Ectodermal cell (in vitro differentiated cells): ENCODE measurements around the gene ZMYND15.

Experiments
- H3K27ac ChIP-seq: 2 replicates; pipeline ENCODE4 v1.7.0; 2013; ENCODE audit warnings: mild to moderate bottlenecking, low read depth, low read length; ENCODE audit not compliant: insufficient read depth, poor library complexity, severe bottlenecking
- H3K27me3 ChIP-seq: 2 replicates; pipeline ENCODE4 v1.7.0; 2013; ENCODE audit warnings: mild to moderate bottlenecking, low read length; ENCODE audit not compliant: insufficient read depth, control insufficient read depth, poor library complexity, severe bottlenecking
- H3K36me3 ChIP-seq: one replicate; pipeline ENCODE4 v1.7.0; 2013; ENCODE audit warnings: low read length; ENCODE audit not compliant: control insufficient read depth, insufficient read depth
- H3K4me1 ChIP-seq: one replicate; pipeline ENCODE4 v1.7.0; 2013; ENCODE audit warnings: low read length; ENCODE audit not compliant: control insufficient read depth, insufficient read depth
- H3K4me3 ChIP-seq: 2 replicates; pipeline ENCODE4 v1.7.0; 2013; ENCODE audit warnings: low read depth, low read length, control low read depth; ENCODE audit not compliant: insufficient read depth
- H3K9me3 ChIP-seq: 2 replicates; pipeline ENCODE4 v1.7.0; 2013; ENCODE audit warnings: mild to moderate bottlenecking, low read length, moderate library complexity; ENCODE audit not compliant: control insufficient read depth
- WGBS, 2 experiments: methylation state at CpG; one replicate each; pipeline ENCODE4 v1.1.7; 2013; ENCODE audit warnings: missing lambda C conversion rate in 2 of 2; 5-methylcytosine and 5-hydroxymethylcytosine counted together

Gene ZMYND15

DNA sequence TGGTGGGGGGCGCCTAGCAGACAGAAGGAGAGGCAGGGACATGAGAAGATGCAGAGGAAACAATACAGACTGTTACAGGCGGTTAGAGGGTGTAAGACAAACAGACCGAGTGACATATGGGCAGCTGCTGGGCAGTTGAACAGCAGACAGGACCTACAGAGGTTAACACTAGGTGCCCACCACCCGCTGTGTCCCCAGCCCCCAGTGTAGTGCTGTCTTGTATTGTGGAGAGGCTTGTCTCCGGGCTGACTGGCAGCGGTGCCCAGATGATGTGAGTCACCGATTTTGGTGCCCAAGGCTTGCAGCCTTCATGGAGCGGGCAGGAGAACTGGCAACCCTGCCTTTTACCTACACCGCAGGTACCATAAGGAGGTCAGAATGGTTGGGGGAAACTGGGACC lies 2.5 kb downstream of the ZMYND15 start:
- no peaks in the 10 kb centered on the region for H3K36me3 ChIP-seq
- H3K9me3 ChIP-seq: no peaks in the 10 kb centered on the region
- H3K27me3 ChIP-seq: peaks cover 89% of the 10 kb centered on the region
- H3K4me1 ChIP-seq: peaks cover 7% of the 10 kb centered on the region
- H3K27ac ChIP-seq: no peak overlapping the region
- H3K4me3 ChIP-seq: no peak overlapping the region
- 85 to 89% methylated on average over 9 of the region's 9 CpGs for WGBS, 2 experiments

DNA sequence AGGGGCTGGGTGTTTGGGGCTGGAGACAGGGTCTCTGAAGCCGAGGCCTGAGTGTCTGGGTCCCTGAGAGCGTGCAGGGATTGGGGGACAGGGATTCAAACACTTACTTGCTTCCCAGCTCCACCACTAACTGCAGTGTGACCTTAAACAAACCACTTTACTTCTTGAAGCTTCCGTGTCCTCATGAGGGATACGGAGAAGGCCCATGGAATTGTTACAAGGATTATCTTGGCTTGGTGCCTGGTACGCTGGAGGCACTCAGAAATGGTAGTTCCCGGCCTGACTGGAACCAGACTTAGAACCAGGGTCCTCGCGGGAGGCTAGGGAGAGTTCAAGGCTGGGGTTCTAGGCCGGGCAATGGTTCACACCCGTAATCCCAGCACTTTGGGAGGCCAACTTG lies 3.0 kb downstream of the ZMYND15 start:
- Histone ChIP-seq H3K9me3 (no peaks in the 10 kb centered on the region), H3K27ac (no peak overlapping the region), H3K4me1 (peaks cover 7% of the 10 kb centered on the region), H3K4me3 (no peak overlapping the region), H3K27me3 (peaks cover 84% of the 10 kb centered on the region), H3K36me3 (no peaks in the 10 kb centered on the region)
- WGBS, 2 experiments: 90 to 93% methylated on average over 10 of the region's 10 CpGs

DNA sequence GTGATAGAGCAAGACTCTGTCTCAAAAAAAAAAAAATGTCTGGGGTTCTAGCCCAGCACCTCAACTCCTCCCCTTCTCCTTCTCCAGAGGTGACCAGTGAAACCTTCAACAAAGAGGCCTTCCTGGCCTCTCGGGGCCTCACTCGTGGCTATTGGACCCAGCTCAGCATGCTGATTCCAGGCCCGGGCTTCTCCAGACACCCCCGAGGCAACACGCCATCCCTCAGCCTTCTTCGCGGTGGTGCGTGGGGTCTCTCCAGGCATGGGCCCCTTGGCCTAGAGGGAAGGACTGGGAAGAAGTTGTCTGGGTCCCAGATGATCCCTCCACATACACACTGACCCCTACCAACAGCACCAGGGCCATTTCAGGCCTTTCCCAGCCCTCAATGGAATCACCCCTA lies 3.6 kb downstream of the ZMYND15 start:
- 92 to 95% methylated on average over 8 of the region's 8 CpGs for WGBS, 2 experiments

DNA sequence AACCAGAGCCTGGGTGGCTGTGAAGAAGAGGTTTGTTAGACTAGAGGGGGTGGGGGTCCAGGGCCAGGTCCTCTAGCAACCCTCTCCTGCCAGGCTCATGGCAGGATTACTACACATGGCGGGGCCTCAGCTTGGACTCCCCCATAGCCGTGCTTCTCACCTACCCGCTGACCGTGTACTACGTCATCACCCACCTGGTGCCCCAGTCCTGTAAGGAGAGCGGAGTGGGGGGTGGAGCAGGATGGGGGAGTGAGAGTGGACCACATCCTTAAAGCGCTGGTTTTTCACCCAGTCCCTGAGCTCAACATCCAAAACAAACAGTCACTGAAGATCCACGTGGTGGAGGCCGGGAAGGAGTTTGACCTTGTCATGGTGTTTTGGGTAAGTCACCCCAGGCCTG lies 4.3 kb downstream of the ZMYND15 start:
- WGBS, 2 experiments: 84 to 93% methylated on average over 9 of the region's 9 CpGs
- Histone ChIP-seq H3K27ac (no peak overlapping the region), H3K4me3 (no peak overlapping the region), H3K4me1 (peaks cover 7% of the 10 kb centered on the region), H3K36me3 (no peaks in the 10 kb centered on the region), H3K27me3 (peaks cover 71% of the 10 kb centered on the region), H3K9me3 (no peaks in the 10 kb centered on the region)

More for the DNA sequence above, 3.6 kb downstream of the ZMYND15 start:
- H3K36me3 ChIP-seq: no peaks in the 10 kb centered on the region
- no peak overlapping the region for H3K27ac ChIP-seq
- H3K27me3 ChIP-seq: peaks cover 78% of the 10 kb centered on the region
- H3K4me1 ChIP-seq: peaks cover 7% of the 10 kb centered on the region
- H3K4me3 ChIP-seq: no peak overlapping the region
- H3K9me3 ChIP-seq: no peaks in the 10 kb centered on the region

DNA sequence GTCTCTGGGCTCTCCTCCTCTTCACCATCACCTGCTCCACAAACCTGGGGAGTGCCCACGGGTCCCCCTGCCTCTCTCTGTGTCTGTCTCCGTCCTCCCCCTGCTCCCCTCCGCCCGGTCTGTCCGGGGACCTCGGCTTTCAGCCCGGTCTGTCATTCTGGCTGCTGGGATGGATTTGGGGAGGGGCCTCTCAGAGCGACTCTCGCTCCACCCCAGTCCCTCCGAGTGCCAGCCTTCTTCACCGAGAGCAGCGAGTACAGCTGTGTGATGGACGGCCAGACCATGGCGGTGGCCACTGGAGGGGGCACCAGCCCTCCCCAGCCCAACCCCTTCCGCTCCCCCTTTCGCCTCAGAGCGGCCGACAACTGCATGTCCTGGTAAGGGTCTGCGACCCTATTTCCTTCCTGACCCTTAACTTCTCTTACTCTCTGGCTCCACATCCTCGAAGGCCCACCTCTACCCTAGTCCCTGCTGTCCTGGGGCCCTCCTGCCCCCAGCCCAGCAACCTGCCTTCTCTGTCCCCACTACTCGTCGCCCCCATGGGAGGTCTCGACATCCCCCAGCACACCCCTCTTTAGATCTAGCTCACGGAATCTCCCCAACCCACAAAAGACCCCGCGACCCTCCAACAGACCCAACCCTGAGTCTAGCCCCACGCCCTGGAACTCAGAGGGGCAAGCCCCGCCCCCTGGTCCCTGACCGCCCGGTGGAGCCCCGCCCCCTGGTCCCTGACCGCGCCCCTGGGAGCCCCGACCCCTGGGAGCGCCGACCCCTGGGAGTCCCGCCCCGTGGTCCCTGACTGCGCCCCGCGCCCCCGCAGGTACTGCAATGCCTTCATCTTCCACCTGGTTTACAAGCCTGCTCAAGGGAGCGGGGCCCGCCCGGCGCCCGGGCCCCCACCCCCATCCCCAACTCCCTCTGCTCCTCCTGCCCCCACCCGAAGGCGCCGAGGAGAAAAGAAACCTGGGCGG lies 5.7 kb downstream of the ZMYND15 start:
- peaks cover 57% of the 10 kb centered on the region for H3K27me3 ChIP-seq
- peak overlapping the region; percentile 35 for H3K4me3 ChIP-seq

DNA sequence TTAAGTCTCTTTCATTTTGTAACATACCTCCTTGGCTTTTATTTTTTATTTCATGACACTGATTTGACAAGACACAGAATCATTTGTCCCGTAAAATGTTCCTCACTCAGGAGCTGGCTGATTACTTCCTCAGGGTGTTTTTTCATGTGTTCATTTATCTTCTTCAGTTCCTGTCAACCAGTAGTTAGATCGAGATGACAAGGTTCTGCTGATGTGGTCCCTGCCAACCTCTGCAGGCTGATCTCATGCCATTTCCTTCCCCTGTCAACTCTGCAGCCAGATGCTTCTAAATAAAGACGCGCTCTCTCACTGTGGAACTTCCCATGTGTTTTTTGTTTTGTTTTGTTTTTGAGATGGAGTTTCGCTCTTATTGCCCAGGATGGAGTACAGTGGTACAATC lies 8.2 kb downstream of the ZMYND15 start:
- Histone ChIP-seq H3K27ac (no peak overlapping the region), H3K4me1 (peaks cover 7% of the 10 kb centered on the region), H3K4me3 (no peak overlapping the region), H3K36me3 (no peaks in the 10 kb centered on the region), H3K27me3 (peaks cover 32% of the 10 kb centered on the region), H3K9me3 (no peaks in the 10 kb centered on the region)
- WGBS, 2 experiments: 91 to 93% methylated on average over 5 of the region's 5 CpGs

More for the DNA sequence above, 5.7 kb downstream of the ZMYND15 start:
- no peaks in the 10 kb centered on the region for H3K9me3 ChIP-seq
- H3K36me3 ChIP-seq: no peaks in the 10 kb centered on the region
- no peak overlapping the region for H3K27ac ChIP-seq
- 5 to 7% methylated on average over 49 to 51 of the region's 51 CpGs for WGBS, 2 experiments
- peaks cover 7% of the 10 kb centered on the region for H3K4me1 ChIP-seq

DNA sequence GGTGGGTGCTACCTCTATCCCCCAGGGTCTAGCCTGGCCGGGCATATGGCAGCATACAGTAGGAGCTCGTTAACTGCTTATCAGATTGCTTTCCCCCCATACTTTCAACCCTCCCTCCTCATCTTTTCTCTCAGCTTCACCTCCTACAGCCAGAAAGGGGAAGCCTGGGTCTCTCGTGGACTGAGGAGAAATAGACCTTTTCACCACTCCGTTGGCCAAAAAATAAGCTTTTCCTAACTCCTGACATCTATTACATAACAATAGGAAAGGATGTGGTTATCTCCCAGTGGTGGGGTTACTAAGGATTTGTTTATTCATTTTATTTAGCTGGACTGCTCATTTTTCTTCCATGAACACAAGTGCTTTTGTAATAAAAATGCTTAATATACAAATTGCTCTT lies 9.1 kb downstream of the ZMYND15 start:
- WGBS, 2 experiments: 67 to 82% methylated on average over 2 to 4 of the region's 4 CpGs
- Histone ChIP-seq H3K4me3 (no peak overlapping the region), H3K9me3 (no peaks in the 10 kb centered on the region), H3K27ac (no peak overlapping the region), H3K36me3 (no peaks in the 10 kb centered on the region), H3K4me1 (peaks cover 7% of the 10 kb centered on the region), H3K27me3 (peaks cover 24% of the 10 kb centered on the region)

DNA sequence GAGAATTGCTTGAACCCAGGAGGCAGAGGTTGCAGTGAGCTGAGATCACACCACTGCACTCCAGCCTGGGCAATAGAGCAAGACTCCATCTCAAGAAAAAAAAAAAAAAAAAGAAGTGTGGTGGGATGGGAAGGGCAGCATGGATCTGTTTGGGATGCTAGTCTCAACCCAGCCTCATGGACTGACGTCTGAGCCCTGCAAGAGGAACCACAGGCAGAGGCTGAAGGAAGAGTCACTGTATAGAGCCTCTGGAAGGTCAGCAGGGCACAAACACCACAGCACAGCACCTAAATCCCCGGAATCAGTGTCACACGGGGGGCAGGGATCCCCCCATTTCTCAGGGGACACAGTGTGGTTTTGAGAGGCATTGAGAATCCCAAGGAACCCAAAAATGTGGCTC lies 11.0 kb downstream of the ZMYND15 start:
- Histone ChIP-seq H3K9me3 (no peaks in the 10 kb centered on the region), H3K4me3 (no peak overlapping the region), H3K36me3 (no peaks in the 10 kb centered on the region), H3K4me1 (no peaks in the 10 kb centered on the region), H3K27me3 (peaks cover 5% of the 10 kb centered on the region), H3K27ac (no peak overlapping the region)
- WGBS, 2 experiments: 47 to 55% methylated on average over 3 of the region's 3 CpGs

DNA sequence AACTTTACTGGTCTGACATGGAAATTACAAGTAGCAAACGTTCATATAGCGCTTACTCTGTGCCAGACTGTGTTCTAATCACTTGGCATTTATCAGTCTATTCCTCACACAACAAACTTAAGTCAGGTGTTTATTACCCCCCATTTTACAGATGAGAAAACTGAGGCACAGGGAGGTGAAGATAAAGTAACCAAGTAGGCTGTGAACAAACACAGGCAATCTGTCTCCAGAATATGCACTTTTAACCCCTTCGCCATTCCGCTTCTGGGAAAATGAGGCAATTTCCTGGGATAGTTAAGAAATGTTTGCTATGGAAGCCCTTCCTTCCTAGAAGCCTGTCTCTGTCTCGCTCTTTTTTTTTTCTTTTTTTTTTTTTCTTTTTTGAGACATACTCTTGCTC lies 12.3 kb downstream of the ZMYND15 start:
- 84 to 90% methylated on average over 5 of the region's 5 CpGs for WGBS, 2 experiments
- Histone ChIP-seq H3K27ac (no peak overlapping the region), H3K27me3 (no peaks in the 10 kb centered on the region), H3K36me3 (no peaks in the 10 kb centered on the region), H3K4me1 (no peaks in the 10 kb centered on the region), H3K9me3 (no peaks in the 10 kb centered on the region), H3K4me3 (no peak overlapping the region)

DNA sequence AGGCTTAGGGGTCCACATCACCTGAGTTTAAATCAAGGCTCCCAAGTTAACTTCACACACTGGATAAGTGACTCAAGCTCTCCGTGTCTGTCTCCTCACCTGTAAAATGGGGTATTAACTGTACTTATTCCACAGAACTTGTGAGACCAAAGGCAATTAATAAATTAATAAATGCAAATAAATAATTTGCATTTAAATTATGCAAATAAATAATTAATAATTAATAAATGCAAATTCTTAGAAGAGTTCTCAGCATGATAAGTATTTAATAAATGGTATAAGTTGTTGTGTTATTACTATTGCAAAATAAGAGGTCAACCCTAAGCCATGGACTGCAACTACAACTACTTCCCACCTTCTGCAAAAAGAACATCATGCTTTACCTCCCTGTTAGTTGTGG lies 13.8 kb downstream of the ZMYND15 start:
- Histone ChIP-seq H3K27me3 (no peaks in the 10 kb centered on the region), H3K27ac (no peak overlapping the region)
- 100% methylated on average over 1 of the region's 1 CpG; no CpG with 5 or more reads in 1 of the 2 experiments for WGBS, 2 experiments

More for the DNA sequence above, 13.8 kb downstream of the ZMYND15 start:
- Histone ChIP-seq H3K4me3 (no peak overlapping the region), H3K9me3 (no peaks in the 10 kb centered on the region), H3K4me1 (no peaks in the 10 kb centered on the region), H3K36me3 (no peaks in the 10 kb centered on the region)
